GM18873 (cell line): ENCODE results near the gene SENP1.
"Not testable (repeated sequence)": the region's sequence is repeated elsewhere in the genome, so short reads cannot be mapped to it uniquely, and the experiment has no call there.

Source experiments
- ATAC-seq: cut with Tn5 transposase; IDR thresholded peaks from one replicate; pipeline ENCODE4 v1.9.1; 2021; ENCODE audit warnings: mild to moderate bottlenecking, moderate library complexity, moderate number of reproducible peaks; ENCODE audit not compliant: unreplicated experiment, low FRiP score

Gene SENP1

DNA sequence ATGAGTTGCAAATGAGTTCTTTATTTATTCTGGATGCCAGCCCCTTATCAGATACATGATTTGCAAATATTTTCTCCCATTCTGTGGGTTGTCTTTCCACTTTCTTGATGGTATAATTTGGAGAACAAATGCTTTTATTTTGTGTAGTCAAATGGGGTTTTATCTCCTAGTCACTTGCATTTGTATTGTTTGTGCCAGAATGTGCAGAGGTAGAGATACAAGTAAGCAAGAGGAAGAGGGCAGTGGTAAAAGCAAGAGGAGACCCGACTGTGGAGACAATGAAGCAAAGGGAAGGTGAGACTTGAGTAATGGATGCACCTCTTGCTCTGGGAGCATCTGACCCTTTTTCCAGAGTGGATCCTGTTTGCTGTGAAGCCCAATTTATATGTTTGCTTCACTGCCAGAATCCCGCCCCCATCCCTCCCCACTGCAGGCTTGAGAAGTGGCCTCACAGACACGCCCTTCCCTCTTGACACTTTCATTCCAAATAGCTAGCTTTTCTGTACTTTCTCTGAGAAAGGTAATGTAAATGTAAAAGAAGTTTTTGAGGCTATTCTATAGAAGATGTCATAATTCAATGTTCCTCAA is 12.5 kb upstream of the SENP1 start:
- no peak for ATAC-seq

DNA sequence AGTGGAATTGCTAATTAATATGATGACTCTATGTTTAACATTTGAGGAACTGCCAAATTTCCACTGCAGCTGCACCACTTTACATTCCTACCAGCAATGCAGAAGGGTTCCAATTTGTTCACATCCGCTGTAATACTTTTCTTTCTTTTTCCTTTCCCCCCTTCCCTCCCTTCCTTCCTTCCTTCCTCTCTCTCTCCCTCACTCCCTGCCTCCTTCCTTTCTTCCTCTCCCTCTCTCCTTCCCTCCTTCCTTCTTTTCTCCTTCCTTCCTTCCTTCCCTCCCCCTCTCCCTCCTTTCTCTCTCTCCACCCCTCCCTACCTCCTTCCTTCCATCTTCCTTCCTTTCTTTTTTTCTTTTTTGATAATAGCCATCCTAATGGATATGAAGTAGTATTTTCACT is 10.1 kb upstream of the SENP1 start:
- no peak for ATAC-seq

DNA sequence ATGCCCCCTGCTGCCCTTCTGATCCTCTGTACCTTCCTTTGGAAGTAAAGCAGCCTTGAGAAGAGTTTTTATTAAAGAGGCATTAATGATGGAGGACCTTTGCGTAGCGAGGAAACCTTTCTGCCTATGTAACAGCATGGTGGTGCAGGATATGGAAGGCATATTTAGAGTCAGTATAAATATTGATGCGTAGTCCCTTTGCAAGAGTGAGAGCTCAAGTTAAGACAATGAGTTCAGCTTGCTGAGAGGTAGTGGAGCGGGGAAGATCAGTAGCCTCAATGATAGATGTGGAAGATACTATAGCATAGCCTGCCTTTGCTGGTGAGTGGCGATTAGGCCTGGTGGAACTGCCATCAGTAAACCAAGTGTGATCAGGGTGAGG is 5.4 kb upstream of the SENP1 start:
- ATAC-seq = not testable (repeated sequence)

DNA sequence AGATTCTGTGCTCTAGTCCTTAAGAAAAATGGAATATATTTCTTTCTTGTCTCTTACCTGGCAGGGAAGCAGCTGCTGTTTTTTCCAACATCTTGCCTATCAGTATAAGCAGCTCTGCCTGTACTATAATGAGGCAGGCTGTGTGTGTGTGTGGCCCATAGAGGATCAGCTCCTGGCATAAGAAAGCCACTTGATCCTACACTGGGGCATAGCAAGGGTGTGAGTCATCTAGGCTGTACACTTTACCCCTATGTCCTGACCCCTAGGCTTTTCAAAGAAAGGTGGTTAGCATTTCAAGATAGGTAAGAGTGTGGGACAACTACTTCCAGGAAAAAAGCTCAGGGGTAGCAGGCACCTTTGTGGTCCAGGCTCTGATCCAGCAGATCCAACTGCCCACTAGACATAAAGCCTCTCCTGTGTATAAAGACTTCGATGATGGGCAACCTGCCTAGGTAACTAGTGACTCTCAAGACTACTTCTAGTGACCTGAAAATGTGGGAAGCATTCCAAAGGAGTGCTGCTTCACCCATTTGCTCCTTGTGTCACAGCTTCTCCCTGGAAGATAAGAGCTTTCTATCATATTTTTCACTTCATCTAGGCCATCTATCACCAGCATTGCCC is 4.9 kb upstream of the SENP1 start:
- no peak for ATAC-seq

DNA sequence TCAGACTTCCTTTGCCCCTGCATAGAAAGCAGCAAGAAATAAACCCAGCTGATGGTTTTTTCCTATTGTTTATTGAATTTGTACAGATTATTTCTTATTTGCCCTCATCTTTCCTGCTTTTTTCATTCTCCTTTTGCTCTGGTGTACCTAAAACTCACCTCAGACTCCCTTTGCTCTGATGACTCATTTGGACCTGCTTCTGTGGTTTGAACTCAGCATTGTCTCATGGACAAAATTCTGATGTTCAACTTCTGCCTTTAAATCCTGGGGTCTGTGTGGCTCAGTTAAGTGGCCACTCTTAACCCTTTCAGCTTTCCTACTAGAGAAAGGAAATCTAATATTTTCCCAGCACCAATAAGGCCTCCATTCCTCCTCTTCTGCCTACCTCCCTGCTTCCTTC is 3.5 kb upstream of the SENP1 start:
- ATAC-seq = no peak

DNA sequence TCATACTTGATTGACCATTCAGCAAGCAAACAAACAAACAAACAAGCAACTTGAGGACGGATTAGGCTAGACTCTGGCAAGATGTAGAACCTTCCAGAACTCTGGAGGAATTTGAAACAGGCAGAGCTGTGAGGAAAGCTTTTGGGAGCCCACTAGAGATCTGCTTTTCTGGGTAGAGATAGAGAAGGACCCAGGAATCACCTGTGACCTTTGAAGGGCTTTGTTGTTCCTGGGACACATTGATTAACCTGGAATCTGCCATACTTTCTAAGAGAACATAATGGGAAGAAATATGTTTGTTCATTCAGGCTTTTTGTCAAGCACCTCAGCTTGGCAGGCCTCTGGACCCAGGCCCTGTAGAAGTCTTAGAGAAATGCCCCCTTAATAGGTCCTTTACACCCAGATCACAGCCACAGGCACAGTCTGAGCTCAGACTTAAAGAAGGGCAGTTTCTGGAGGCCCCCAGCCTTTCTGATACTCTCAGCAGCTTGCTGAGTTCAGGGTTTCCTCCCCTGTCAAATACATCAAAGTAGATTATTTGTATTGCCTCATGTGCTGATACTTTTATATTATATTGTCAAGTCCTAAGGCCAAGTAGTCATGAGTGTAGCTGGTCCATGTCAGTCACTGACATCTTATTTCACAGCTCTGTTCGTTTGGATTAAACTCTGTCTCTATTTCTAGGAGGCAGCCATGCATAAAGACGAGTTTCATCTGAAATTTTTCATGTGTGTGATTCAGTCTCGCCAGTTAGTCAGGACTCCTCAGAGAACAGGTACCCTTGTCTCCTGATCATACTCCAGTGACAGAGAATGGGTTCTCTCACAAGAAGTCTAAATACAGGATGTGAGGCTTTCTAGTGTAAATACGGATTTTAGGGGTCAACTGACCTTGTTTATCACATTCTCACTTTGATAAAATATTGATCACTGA is 1.1 kb upstream of the SENP1 start:
- ATAC-seq = no peak

DNA sequence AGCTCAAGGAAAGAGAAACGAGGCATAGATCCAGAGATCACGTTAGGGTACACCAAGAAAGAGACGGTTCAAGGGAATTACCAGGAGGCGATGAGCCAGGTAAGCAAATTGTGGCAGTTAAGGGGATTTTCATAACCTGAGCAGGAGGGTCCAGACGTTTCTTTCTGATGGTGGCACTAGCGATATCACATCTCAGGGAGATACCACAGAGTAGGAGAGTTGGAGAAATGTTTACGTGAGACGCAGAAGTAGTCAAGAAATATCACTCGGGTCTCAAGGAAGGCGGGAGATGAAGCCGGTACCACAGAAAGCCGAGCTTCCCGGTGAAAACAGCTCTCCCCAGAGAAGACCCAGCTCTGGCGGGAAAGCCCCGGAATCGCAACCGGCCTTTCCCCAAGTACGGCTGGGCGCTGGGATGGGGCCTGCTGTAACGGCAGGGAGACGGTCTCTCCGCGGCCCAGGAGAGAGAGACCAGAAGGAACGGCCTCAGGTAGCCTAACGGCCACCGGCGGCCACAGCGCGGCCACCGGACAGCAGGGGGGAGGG is 485 bp downstream of the SENP1 start:
- ATAC-seq = peak; percentile 35

DNA sequence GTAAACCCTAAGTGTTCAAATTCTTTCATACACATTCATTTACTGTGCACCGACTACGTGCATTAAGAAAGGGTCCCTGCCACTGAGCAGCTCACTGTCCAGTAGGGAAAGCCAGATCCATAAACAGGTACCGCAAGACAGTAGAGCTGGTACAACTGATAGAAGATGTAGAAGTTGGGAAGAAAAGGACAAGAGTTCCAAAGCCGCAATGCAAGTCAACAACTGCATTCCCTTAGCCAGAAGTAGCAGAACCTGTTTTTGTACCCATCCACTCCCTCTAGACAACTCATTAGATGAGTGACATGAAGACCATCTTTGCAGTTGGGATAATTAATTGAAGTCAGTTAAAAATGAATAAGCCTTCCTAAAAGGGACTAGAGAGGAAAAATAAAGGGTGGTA is 1.3 kb downstream of the SENP1 start:
- ATAC-seq = no peak

DNA sequence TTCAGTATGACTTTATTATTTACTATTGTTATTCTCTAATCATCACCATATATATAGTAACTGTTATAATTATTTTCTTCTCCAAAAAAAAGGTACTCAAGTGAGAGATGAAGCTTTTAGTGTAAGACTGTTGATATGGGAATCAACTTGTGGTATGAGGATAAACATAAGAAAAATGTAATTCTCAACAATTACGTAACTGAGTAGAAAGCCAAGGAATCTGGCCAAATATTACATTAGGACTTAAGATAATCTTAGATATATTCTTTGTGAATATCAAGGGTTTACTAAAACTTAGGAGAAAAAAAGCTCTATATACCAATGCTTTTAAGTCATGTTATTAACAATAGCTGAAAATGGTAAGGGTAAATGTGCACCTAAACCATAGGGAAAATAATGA is 13.3 kb downstream of the SENP1 start:
- ATAC-seq = no peak

DNA sequence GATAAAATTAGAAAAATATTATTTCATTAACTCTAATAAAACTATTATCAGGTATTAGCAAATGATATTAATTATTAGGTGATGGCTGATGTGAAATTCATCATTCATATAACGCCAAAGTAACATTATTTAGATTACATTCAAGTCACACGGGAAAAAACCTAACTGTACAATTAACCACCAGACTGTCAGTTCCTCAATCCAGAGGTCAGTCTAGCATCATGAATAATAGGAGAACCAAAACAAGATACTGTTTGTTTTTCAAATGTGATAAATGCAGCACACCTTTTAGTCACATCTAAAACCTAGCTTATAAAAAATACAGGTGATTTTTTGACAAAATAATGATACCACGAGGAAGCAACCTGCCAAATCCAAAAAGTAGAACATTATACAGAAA is 19.6 kb downstream of the SENP1 start:
- ATAC-seq = no peak

DNA sequence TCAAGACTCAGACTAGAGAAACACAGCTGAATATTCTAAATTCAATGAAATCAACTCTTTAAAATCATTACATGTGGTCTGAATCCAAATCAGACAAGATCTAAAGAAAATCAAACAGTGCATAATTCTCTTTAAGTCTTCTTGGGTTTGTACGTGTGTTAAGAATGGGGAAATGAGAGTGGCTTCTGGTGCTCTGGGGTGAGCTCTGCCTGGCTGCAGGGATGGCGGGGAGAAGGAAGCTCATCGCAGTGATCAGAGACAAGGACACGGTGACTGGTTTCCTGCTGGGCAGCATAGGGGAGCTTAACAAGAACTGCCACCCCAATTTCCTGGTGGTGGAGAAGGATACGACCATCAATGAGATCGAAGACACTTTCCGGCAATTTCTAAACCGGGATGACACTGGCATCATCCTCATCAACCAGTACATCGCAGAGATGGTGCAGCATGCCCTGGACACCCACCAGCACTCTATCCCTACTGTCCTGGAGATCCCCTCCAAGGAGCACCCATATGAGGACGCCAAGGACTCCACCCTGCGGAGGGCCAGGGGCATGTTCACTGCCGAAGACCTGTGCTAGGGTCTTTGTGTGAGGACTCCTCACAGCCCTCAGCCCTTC is 20.9 kb downstream of the SENP1 start:
- ATAC-seq = no peak

DNA sequence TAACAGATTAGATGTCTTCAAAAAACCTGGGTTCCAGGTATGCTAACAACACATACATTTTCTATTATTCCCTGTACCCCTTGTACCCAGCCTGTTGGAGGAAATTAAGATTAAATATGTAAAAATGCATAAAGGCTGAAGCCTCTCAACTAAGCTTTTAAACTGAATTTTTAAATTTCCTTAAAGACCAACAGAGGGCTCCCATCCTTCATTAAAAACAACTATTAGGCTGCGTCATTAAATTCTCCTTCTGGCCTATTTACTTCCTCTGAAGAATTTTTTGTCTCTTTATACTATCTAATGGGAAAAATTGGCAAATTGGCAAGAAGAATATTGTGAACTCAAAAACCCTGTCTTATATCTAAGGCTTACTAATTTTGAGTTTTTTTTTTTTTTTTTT is 21.8 kb downstream of the SENP1 start:
- ATAC-seq = no peak

DNA sequence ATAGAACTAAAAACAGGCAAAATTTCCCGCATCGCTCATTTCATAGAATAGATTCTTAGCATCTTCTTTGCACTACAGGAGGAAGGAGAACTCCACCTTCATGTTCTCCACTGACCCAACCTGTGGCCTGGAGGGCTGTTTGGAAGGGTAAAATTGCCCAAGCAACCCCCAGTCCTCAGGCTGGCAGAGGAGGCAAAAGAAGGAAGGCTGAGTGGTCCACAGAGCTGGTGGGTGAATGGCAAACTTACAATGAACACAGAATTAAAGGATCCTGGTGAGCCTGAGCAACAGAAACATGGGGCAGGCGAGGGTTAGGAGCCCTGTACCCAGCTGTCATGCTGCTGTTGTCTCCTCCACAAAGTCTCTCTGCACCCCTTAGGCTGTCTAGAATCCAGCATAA is 25.1 kb downstream of the SENP1 start:
- ATAC-seq = no peak

DNA sequence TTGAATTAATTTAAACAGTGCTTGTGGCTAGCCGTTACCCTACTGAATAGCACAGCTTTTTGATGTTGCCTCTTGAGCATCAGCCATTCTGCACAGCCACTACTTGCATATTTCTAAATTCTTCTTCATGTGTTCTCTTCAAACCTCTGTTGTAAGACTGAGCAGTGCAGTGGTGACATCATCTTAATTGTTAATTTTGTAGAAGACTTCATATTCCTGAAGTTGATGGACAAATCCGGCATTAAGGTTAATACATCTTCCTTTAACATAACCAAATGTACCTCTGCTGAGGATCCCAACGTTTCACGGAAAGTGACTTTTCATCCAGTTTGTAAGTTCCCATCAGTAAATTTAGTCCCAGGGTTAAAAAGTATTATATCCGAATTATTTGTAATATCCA is 25.6 kb downstream of the SENP1 start:
- ATAC-seq = no peak

DNA sequence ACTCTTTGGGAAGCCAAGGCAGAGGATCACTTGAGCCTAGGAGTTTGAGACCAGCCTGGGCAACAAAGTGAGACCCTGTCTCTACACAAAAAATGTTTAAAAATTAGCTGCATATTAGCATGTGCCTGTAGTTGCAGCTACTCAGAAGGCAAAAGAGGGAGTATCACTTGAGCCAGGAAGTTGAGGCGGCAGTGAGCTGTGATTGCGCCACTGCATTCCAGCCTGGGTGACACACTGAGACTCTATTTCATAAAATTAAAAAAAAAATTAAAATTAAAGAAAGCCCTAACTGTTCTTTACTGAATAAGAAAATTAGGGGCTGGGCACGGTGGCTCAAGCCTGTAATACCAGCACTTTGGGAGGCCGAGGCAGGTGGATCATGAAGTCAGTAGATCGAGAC is 27.0 kb downstream of the SENP1 start:
- no peak for ATAC-seq

DNA sequence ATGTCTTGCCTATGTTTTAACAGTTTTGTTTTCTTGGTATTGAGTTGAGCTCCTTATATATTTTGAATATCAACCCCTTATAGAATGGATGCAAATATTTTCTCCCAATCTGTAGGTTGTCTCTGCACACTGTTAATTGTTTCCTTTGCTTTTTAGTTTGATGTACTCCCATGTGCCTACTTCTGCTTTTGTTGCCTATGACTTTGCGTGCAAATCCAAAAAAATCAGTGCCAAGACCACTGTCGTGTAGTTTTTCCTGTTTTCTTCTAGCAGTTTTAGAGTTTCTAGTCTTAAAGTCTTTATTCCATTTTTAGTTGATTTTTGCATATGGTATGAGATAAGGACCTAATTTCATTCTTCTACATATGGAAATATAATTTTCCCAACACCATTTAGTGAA is 28.8 kb downstream of the SENP1 start:
- no peak for ATAC-seq

DNA sequence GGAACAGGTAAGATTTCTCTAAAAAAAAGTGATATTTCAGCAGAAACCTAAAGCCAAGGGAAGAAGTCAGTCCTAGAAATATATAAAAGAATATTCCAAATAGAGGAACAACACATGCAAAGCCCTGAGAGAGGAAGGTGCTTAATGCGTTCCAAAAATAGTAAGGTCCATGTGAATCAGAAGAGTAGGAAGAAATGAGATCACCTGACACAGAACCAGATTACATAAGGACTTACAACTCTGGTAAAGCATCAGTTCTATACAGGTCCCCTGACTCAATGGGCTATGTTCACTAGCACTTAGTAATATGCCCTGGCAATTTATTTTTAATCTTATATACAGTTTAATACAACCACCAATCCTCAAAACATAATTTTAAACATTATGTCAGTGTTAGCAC is 30.0 kb downstream of the SENP1 start:
- ATAC-seq = no peak

DNA sequence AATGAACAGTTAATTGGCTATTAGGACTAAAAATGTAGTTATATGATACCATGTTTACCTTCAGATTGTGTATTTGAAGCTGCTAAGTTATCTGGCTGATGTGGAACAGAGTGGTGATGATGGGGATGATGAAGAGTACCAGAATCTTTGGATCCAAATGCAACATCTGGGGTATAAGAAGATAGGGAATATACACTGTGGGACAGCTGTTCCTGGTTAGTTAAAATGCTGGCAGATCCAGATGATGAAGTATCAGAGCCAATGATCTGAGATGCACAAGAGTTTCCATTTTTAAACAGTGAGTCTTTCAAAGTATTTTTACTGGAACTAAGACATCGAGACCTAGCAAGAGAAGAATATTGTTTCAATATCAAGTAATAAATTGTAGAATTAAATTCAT is 31.6 kb downstream of the SENP1 start:
- no peak for ATAC-seq

DNA sequence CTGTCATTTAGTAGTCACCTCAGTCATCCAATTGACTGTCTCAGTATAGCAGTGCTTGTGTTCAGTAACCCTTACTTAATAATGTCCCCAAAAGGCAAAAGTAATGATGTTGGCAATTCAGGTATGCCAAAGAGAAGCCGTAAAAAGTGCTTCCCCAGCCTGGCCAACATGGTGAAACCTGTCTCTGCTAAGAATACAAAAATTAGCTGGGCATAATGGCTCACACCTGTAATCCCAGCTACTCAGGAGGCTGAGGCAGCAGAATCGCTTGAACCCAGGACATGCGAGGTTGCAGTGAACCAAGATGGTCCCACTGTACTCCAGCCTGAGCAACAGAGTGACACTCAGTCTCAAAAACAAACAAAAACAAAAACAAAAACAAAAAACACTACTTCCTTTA is 33.6 kb downstream of the SENP1 start:
- ATAC-seq = no peak

DNA sequence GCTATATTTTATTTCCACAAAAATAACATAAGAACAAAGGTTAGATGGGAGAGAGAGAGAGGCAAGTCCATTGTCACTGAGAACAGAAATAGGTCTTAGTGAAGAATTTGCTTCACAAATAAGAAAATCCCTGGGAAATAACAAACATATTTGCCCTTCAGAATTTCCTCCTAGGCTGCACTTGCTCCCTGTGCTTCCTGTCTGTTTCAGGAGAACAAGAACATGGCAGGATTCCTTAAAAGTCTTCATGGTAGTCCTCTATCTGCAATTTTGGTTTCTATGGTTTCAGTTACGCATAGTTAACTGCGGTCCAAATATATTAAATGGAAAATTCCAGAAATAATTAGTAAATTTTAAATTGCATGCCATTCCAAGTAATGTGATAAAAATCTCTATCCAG is 34.1 kb downstream of the SENP1 start:
- no peak for ATAC-seq

DNA sequence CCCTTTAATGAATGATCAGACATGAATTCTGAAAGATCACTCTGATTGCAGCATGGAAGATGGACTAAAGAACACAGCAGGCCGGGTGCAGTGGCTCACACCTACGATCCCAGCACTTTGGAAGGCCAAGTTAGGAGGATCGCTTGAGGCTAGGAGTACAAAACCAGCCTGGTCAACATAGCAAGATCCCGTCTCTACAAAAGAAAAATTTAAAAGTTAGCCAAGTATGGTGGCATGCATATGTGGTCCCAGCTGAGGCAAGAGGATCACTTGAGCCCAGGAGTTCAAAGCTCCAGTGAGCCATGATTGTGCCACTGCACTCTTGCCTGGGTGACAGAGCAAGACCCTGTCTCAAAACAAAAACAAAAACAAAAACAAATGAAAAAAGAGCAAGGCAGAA is 35.1 kb downstream of the SENP1 start:
- no peak for ATAC-seq
